HCT116 (cell line): ENCODE results near the gene CGA. TPM values are rescaled to one million over a fixed set of nuclear protein-coding genes. Genes with fewer than 3 reads are reported as not detected.

ENCODE experiments used
- ATAC-seq: fragments of 200-7000 bp; cut with Tn5 transposase; 2 replicates; pipeline ENCODE4 v1.9.1; 2020; ENCODE audit warnings: mild to moderate bottlenecking, moderate library complexity
- BruUV-seq: library from RNA; stranded (reverse); fragments of 400-500 nt; replicated peaks from 2 replicates; lab custom pipeline; 2021; lab: Mats Ljungman, UMichigan
- CTCF ChIA-PET: fragments of 300-600 bp; sonication (Branson Sonifier 250); formaldehyde crosslinking; loops from one replicate; lab custom pipeline; 2021; ENCODE audit warnings: antibody characterized with exemption; lab: Charles Lee
- POLR2A ChIA-PET: fragments of 300-600, 350-600 bp; sonication (Branson Sonifier 250); formaldehyde crosslinking; loops from one replicate; lab custom pipeline; 2021; ENCODE audit warnings: antibody characterized with exemption; lab: Charles Lee
- RAD21 ChIA-PET, 2 experiments: fragments of 300-600 bp; sonication (Branson Sonifier 250); formaldehyde crosslinking; loops; one replicate each; lab custom pipeline; 2023; ENCODE audit warnings: low total read pairs in 2 of 2; ENCODE audit not compliant: uncharacterized antibody in 2 of 2, unreplicated experiment in 2 of 2, low non-redundant PET in 1 of 2; lab: Charles Lee
- DNase-seq: peaks from one replicate; pipeline ENCODE4 v3.0.0-alpha.2; 2010; ENCODE audit warnings: low read depth, low spot score
- H2AFZ ChIP-seq: fragments of 200-600 bp; shearing (Covaris generic), sonication (generic); 2 replicates; pipeline ENCODE4 v1.6.1; 2017; ENCODE audit warnings: low read depth, mixed run types, mixed read lengths, antibody characterized with exemption, low read length; ENCODE audit not compliant: poor library complexity, severe bottlenecking
- H3K27ac ChIP-seq: 2 replicates; pipeline ENCODE4 v1.5.1; 2012; ENCODE audit warnings: low read depth, low read length
- H3K27me3 ChIP-seq: fragments of 200-600 bp; sonication (generic); 2 replicates; pipeline ENCODE4 v1.6.1; 2016; ENCODE audit warnings: mixed run types, low read length, mixed read lengths; ENCODE audit not compliant: insufficient read depth
- H3K36me3 ChIP-seq, 2 experiments: fragments of 200-500 bp in 1 of 2; fragments of 200-600 bp in 1 of 2; sonication (Bioruptor generic) in 1 of 2; sonication (generic) in 1 of 2; 2 replicates each; pipeline versions ENCODE4 v1.5.1 to v1.6.1; 2014 to 2016; ENCODE audit warnings: low read length in 2 of 2, inconsistent platforms in 1 of 2, mixed read lengths in 1 of 2, mixed run types in 1 of 2; ENCODE audit not compliant: insufficient read depth in 2 of 2, control insufficient read depth in 1 of 2
- H3K4me1 ChIP-seq, 2 experiments: fragments of 200-600 bp in 1 of 2; sonication (generic) in 1 of 2; 2 replicates each; pipeline versions ENCODE4 v1.5.1 to v1.6.1; 2012 to 2017; ENCODE audit warnings: low read length in 2 of 2, inconsistent platforms in 1 of 2, mild to moderate bottlenecking in 1 of 2, mixed read lengths in 1 of 2, mixed run types in 1 of 2, moderate library complexity in 1 of 2; ENCODE audit not compliant: insufficient read depth in 2 of 2, control insufficient read depth in 1 of 2
- H3K4me2 ChIP-seq: fragments of 200-600 bp; sonication (generic); 2 replicates; pipeline ENCODE4 v1.6.1; 2017; ENCODE audit warnings: mixed run types, low read length, mixed read lengths
- H3K4me3 ChIP-seq, 2 experiments: fragments of 200-600 bp in 1 of 2; sonication (generic) in 1 of 2; replicated peaks in 1 of 2; 2 replicates each; pipeline ENCODE4 v1.5.1; 2011 to 2016; ENCODE audit warnings: low read length in 2 of 2, control low read depth in 1 of 2, low read depth in 1 of 2, mild to moderate bottlenecking in 1 of 2, mixed read lengths in 1 of 2, mixed run types in 1 of 2
- H3K79me2 ChIP-seq: fragments of 200-600 bp; sonication (generic); 2 replicates; pipeline ENCODE4 v1.6.1; 2017; ENCODE audit warnings: mild to moderate bottlenecking, mixed run types, low read length, moderate library complexity, mixed read lengths; ENCODE audit not compliant: insufficient read depth
- H3K9ac ChIP-seq: fragments of 200-600 bp; sonication (generic); 2 replicates; pipeline ENCODE4 v1.6.1; 2016; ENCODE audit warnings: low read length, mixed read lengths
- H3K9me2 ChIP-seq: fragments of 200-600 bp; sonication (generic), shearing (Covaris generic); 2 replicates; pipeline ENCODE4 v1.6.1; 2017; ENCODE audit warnings: mixed run types, mild to moderate bottlenecking, moderate library complexity; ENCODE audit not compliant: insufficient read depth
- H3K9me3 ChIP-seq, 2 experiments: fragments of 200-500 bp in 1 of 2; fragments of 200-600 bp in 1 of 2; sonication (Bioruptor generic) in 1 of 2; sonication (generic) in 1 of 2; 2 replicates each; pipeline ENCODE4 v1.6.1; 2014 to 2017; ENCODE audit warnings: low read length in 2 of 2, mixed read lengths in 2 of 2, inconsistent platforms in 1 of 2, low read depth in 1 of 2, mild to moderate bottlenecking in 1 of 2, mixed run types in 1 of 2, moderate library complexity in 1 of 2; ENCODE audit not compliant: control insufficient read depth in 1 of 2, insufficient read depth in 1 of 2
- H4K20me1 ChIP-seq: fragments of 200-600 bp; sonication (generic), shearing (Covaris generic); 2 replicates; pipeline ENCODE4 v1.6.1; 2017; ENCODE audit warnings: mixed run types, mild to moderate bottlenecking, moderate library complexity; ENCODE audit not compliant: insufficient read depth
- CBX3 ChIP-seq: IDR thresholded peaks from 2 replicates; pipeline ENCODE4 v1.6.1; 2012; ENCODE audit warnings: low read depth
- CEBPB ChIP-seq: IDR thresholded peaks from 2 replicates; pipeline ENCODE4 v1.6.1; 2012; ENCODE audit warnings: low read depth
- ELF1 ChIP-seq: IDR thresholded peaks from 2 replicates; pipeline ENCODE4 v1.6.1; 2012; ENCODE audit warnings: low read depth, borderline replicate concordance
- EZH2 ChIP-seq: fragments of 200-600 bp; sonication (generic); IDR thresholded peaks from 2 replicates; pipeline ENCODE4 v1.6.1; 2017; ENCODE audit warnings: antibody characterized with exemption, mixed run types
- EZH2phosphoT487 ChIP-seq: fragments of 200-600 bp; IDR thresholded peaks from 2 replicates; pipeline ENCODE4 v1.6.1; 2018; ENCODE audit warnings: antibody characterized with exemption, borderline replicate concordance
- FOSL1 ChIP-seq: IDR thresholded peaks from 2 replicates; pipeline ENCODE4 v1.6.1; 2012; ENCODE audit warnings: low read depth
- JUND ChIP-seq: IDR thresholded peaks from 2 replicates; pipeline ENCODE4 v1.6.1; 2012
- MAX ChIP-seq: IDR thresholded peaks from 2 replicates; pipeline ENCODE4 v1.6.1; 2012
- POLR2A ChIP-seq: IDR thresholded peaks from 2 replicates; pipeline ENCODE4 v1.7.0; 2011; ENCODE audit warnings: borderline replicate concordance; ENCODE audit not compliant: insufficient read depth, insufficient read length; ENCODE audit errors: extremely low read depth
- POLR2AphosphoS5 ChIP-seq: IDR thresholded peaks from 2 replicates; pipeline ENCODE4 v1.6.1; 2011; ENCODE audit warnings: mild to moderate bottlenecking, low read depth, low read length, moderate library complexity
- REST ChIP-seq: IDR thresholded peaks from 2 replicates; pipeline ENCODE4 v1.6.1; 2012; ENCODE audit warnings: low read depth
- SP1 ChIP-seq: IDR thresholded peaks from 2 replicates; pipeline ENCODE4 v1.6.1; 2012; ENCODE audit warnings: low read depth
- TCF7L2 ChIP-seq: IDR thresholded peaks from 2 replicates; pipeline ENCODE4 v1.7.0; 2011; ENCODE audit warnings: borderline replicate concordance, inconsistent platforms; ENCODE audit not compliant: insufficient read depth, insufficient read length; ENCODE audit errors: extremely low read depth
- ZFX ChIP-seq: fragments of 450-650 bp; IDR thresholded peaks from 2 replicates; pipeline ENCODE4 v1.6.1; 2017
- ZNF274 ChIP-seq: fragments of 200-500 bp; sonication (Bioruptor generic); IDR thresholded peaks from 2 replicates; pipeline ENCODE4 v1.6.1; 2014; ENCODE audit warnings: mild to moderate bottlenecking, low read depth, low read length, inconsistent platforms
- intact Hi-C: fragments of 100-400 bp; cut with micrococcal nuclease; formaldehyde crosslinking; loops from 2 replicates; pipeline ENCODE4 v1.10.0; 2022
- total RNA-seq: library from RNA; stranded (reverse); gene quantifications from one replicate; pipeline ENCODE4 v1.2.1, GENCODE V29; 2021; ENCODE audit not compliant: unreplicated experiment

CGA gene
- total RNA-seq, 1 experiment from 2014 or later: not detected

GRCh38 chr6:87115402-87116135, 20.7 kb upstream of the CGA start:
- Histone ChIP-seq H3K79me2 (no peaks in the 10 kb centered on the region), H3K4me1 (peaks cover 0 to 5% of the 10 kb centered on the region in 2 experiments; a peak in 1 of 4 replicates), H3K9me2 (no peaks in the 10 kb centered on the region), H3K27me3 (no peaks in the 10 kb centered on the region), H3K4me3 (no peak overlapping the region), H3K27ac (no peak overlapping the region), H3K9me3 (no peaks in the 10 kb centered on the region), H3K4me2 (no peak overlapping the region), H3K9ac (no peak overlapping the region), H2AFZ (no peak overlapping the region), H3K36me3 (no peaks in the 10 kb centered on the region), H4K20me1 (no peaks in the 10 kb centered on the region)
- CTCF ChIA-PET: interaction anchor here (0.7 kb wide), 1 partner anchor 37 kb away, joined by 3 read pairs; no protein-coding TSS in a partner anchor
- no peak for DNase-seq
- ATAC-seq: no peak
- POLR2A ChIA-PET: no interaction called here
- BruUV-seq: no TSS peak
- TF ChIP-seq ZNF274: no peak
- TF ChIP-seq POLR2AphosphoS5: no peak
- no peak for TF ChIP-seq MAX
- no peak for TF ChIP-seq CEBPB
- TF ChIP-seq JUND: no peak
- no peak for TF ChIP-seq ELF1
- no peak for TF ChIP-seq TCF7L2
- no peak for TF ChIP-seq SP1
- no peak for TF ChIP-seq POLR2A
- TF ChIP-seq CBX3: no peak
- intact Hi-C loops: no loop called here
- RAD21 ChIA-PET: no interaction called here

- intact Hi-C loops: no loop called here
- H3K27ac ChIP-seq: no peak overlapping the region
- no peaks in the 10 kb centered on the region for H3K9me3 ChIP-seq
- no peak overlapping the region for H2AFZ ChIP-seq
- H3K4me1 ChIP-seq: no peaks in the 10 kb centered on the region
- no peak overlapping the region for H3K4me3 ChIP-seq
- no TSS peak for BruUV-seq
- H3K79me2 ChIP-seq: no peaks in the 10 kb centered on the region
- ATAC-seq (no peak), DNase-seq (no peak)
- no peaks in the 10 kb centered on the region for H3K36me3 ChIP-seq
- ChIA-PET POLR2A (no interaction called here), CTCF (no interaction called here), RAD21 (no interaction called here)
- H3K4me2 ChIP-seq: no peak overlapping the region
- H3K9me2 ChIP-seq: no peaks in the 10 kb centered on the region
- H3K27me3 ChIP-seq: no peaks in the 10 kb centered on the region
- no peaks in the 10 kb centered on the region for H4K20me1 ChIP-seq
- TF ChIP-seq EZH2phosphoT487: no peak
- TF ChIP-seq ZNF274: no peak
- TF ChIP-seq ELF1: no peak
- TF ChIP-seq CBX3: no peak
- TF ChIP-seq ZFX: no peak
- no peak for TF ChIP-seq FOSL1
- TF ChIP-seq EZH2: no peak
- no peak for TF ChIP-seq REST
- H3K9ac ChIP-seq: no peak overlapping the region
Observed at GRCh38 chr6:87110636-87111035, 15.7 kb upstream of the CGA start.
